ENCODE data around the gene GNG2. TPM values are rescaled to one million over a fixed set of nuclear protein-coding genes. Genes with fewer than 3 reads are reported as not detected.
A peak's percentile ranks its signal among the peaks of the same experiment; 100 is the strongest.

Gene GNG2
- total and polyA plus RNA-seq, 2 of the 8 experiments (the other 6 are each of a cell fraction or from before 2014, with no cell fraction given) = 8.2 to 17.9 TPM

GRCh38 chr14:52007211-52007610 lies 146.8 kb downstream of the GNG2 start (continued):
- TF ChIP-seq CHD7 (IDR thresholded peaks at IDR 0.05; ENCODE audit: insufficient replicate concordance, low read length) (peak; percentile 20), KDM1A (IDR thresholded peaks at IDR 0.05; ENCODE audit: borderline replicate concordance, low read length) (no peak)
